SK-N-SH treated with all-trans-retinoic acid at 6 μM for 48 hours (cell line): ENCODE data around the gene IZUMO2.

Experiments
- ATAC-seq: fragments of 200-7000 bp; cut with Tn5 transposase; 3 replicates; pipeline ENCODE4 v1.9.1; 2020; ENCODE audit warnings: mild to moderate bottlenecking, moderate library complexity
- ARNTL ChIP-seq: fragments of 450-650 bp; formaldehyde crosslinking; IDR thresholded peaks from 2 replicates; pipeline ENCODE4 v1.5.0; 2020; ENCODE audit warnings: low read depth, mild to moderate bottlenecking, moderate library complexity, borderline replicate concordance
- BACH2 ChIP-seq: fragments of 250-450 bp; sonication (Bioruptor Pico); IDR thresholded peaks from 2 replicates; pipeline ENCODE4 v1.9.0; 2021; ENCODE audit warnings: mild to moderate bottlenecking, borderline replicate concordance
- CREB5 ChIP-seq: fragments of 250-450 bp; sonication (Bioruptor Pico); IDR thresholded peaks from 2 replicates; pipeline ENCODE4 v1.5.1; 2020; ENCODE audit warnings: low read depth, mild to moderate bottlenecking, moderate library complexity
- CSDC2 ChIP-seq: fragments of 250-450 bp; sonication (Bioruptor Pico); IDR thresholded peaks from 2 replicates; pipeline ENCODE4 v1.5.0; 2020; ENCODE audit warnings: mild to moderate bottlenecking, moderate library complexity
- CSRNP3 ChIP-seq: fragments of 250-450 bp; sonication (Bioruptor Pico); IDR thresholded peaks from 2 replicates; pipeline ENCODE4 v1.5.1; 2021; ENCODE audit warnings: mild to moderate bottlenecking, moderate library complexity
- ESRRG ChIP-seq: fragments of 250-450 bp; sonication (Bioruptor Pico); IDR thresholded peaks from 2 replicates; pipeline ENCODE4 v1.6.1; 2021; ENCODE audit warnings: mild to moderate bottlenecking
- GLIS3 ChIP-seq: fragments of 250-450 bp; sonication (Bioruptor Pico); IDR thresholded peaks from 2 replicates; pipeline ENCODE4 v1.5.0; 2020; ENCODE audit warnings: mild to moderate bottlenecking, moderate library complexity
- ISL1 ChIP-seq: fragments of 250-450 bp; sonication (Bioruptor Pico); IDR thresholded peaks from 2 replicates; pipeline ENCODE4 v2.1.2; 2022; ENCODE audit warnings: mild to moderate bottlenecking, moderate library complexity
- OSR1 ChIP-seq: fragments of 250-450 bp; sonication (Bioruptor Pico); IDR thresholded peaks from 2 replicates; pipeline ENCODE4 v1.8.0; 2022; ENCODE audit warnings: moderate library complexity, mild to moderate bottlenecking, inconsistent platforms
- PATZ1 ChIP-seq: fragments of 250-450 bp; sonication (Bioruptor Pico); IDR thresholded peaks from 2 replicates; pipeline ENCODE4 v1.8.0; 2020; ENCODE audit warnings: mild to moderate bottlenecking, moderate library complexity, borderline replicate concordance
- POU6F1 ChIP-seq: fragments of 250-450 bp; sonication (Bioruptor Pico); IDR thresholded peaks from 2 replicates; pipeline ENCODE4 v1.8.0; 2021; ENCODE audit warnings: low read depth, mild to moderate bottlenecking, moderate library complexity, borderline replicate concordance
- PPARA ChIP-seq: fragments of 250-450 bp; sonication (Bioruptor Pico); IDR thresholded peaks from 2 replicates; pipeline ENCODE4 v1.5.0; 2020; ENCODE audit warnings: mild to moderate bottlenecking, borderline replicate concordance
- RARB ChIP-seq: fragments of 250-450 bp; sonication (Bioruptor Pico); IDR thresholded peaks from 2 replicates; pipeline ENCODE4 v1.8.0; 2021; ENCODE audit warnings: mild to moderate bottlenecking, moderate library complexity
- SNAI2 ChIP-seq: fragments of 250-450 bp; sonication (Bioruptor Pico); IDR thresholded peaks from 2 replicates; pipeline ENCODE4 v1.5.0; 2020; ENCODE audit warnings: mild to moderate bottlenecking, moderate library complexity
- TCF4 ChIP-seq: fragments of 250-450 bp; sonication (Bioruptor Pico); IDR thresholded peaks from 2 replicates; pipeline ENCODE4 v1.8.0; 2021; ENCODE audit warnings: mild to moderate bottlenecking, moderate library complexity, borderline replicate concordance
- TOX ChIP-seq: fragments of 250-450 bp; sonication (Bioruptor Pico); IDR thresholded peaks from 2 replicates; pipeline ENCODE4 v1.8.0; 2021; ENCODE audit warnings: mild to moderate bottlenecking, moderate library complexity, borderline replicate concordance
- TSHZ2 ChIP-seq: fragments of 250-450 bp; sonication (Bioruptor Pico); IDR thresholded peaks from 2 replicates; pipeline ENCODE4 v1.5.0; 2020; ENCODE audit warnings: mild to moderate bottlenecking, moderate library complexity
- ZC3H10 ChIP-seq: fragments of 250-450 bp; sonication (Bioruptor Pico); IDR thresholded peaks from 2 replicates; pipeline ENCODE4 v1.5.1; 2021; ENCODE audit warnings: mild to moderate bottlenecking, moderate library complexity
- ZFP3 ChIP-seq: fragments of 250-450 bp; sonication (Bioruptor Pico); IDR thresholded peaks from 2 replicates; pipeline ENCODE4 v1.5.0; 2020; ENCODE audit warnings: mild to moderate bottlenecking, moderate library complexity
- ZFP30 ChIP-seq: fragments of 450-650 bp; formaldehyde crosslinking; IDR thresholded peaks from 2 replicates; pipeline ENCODE4 v1.5.0; 2022; ENCODE audit warnings: mild to moderate bottlenecking, moderate library complexity
- ZNF565 ChIP-seq: fragments of 450-650 bp; formaldehyde crosslinking; conservative IDR thresholded peaks from 2 replicates; pipeline ENCODE4 v1.5.0; 2020; ENCODE audit warnings: low read depth, mild to moderate bottlenecking, moderate library complexity
- ZNF70 ChIP-seq: fragments of 450-650 bp; formaldehyde crosslinking; IDR thresholded peaks from 2 replicates; pipeline ENCODE4 v1.5.0; 2020; ENCODE audit warnings: mild to moderate bottlenecking, moderate library complexity
- ZNF8 ChIP-seq: fragments of 450-650 bp; formaldehyde crosslinking; IDR thresholded peaks from 2 replicates; pipeline ENCODE4 v1.5.0; 2020; ENCODE audit warnings: mild to moderate bottlenecking, moderate library complexity

The IZUMO2 gene

GRCh38 chr19:50184196-50184595 is 21.1 kb upstream of the IZUMO2 start:
- ATAC-seq = no peak
- TF ChIP-seq PATZ1 (no peak), ESRRG (CRISPR knock-in tag) (no peak), POU6F1 (CRISPR knock-in tag) (no peak), RARB (CRISPR knock-in tag) (no peak), CREB5 (no peak), ZNF70 (no peak), ZFP30 (CRISPR knock-in tag) (no peak), ISL1 (CRISPR knock-in tag) (no peak), CSRNP3 (no peak), BACH2 (CRISPR knock-in tag) (no peak), GLIS3 (CRISPR knock-in tag) (no peak), CSDC2 (CRISPR knock-in tag) (no peak), OSR1 (no peak), ZNF565 (no peak), TCF4 (no peak), ZFP3 (CRISPR knock-in tag) (no peak)

GRCh38 chr19:50181121-50181520 is 18.0 kb upstream of the IZUMO2 start:
- ATAC-seq = no peak
- TF ChIP-seq ZC3H10 (CRISPR knock-in tag) = no peak
- no peak for TF ChIP-seq POU6F1 (CRISPR knock-in tag)
- no peak for TF ChIP-seq ESRRG (CRISPR knock-in tag)
- no peak for TF ChIP-seq TOX (CRISPR knock-in tag)
- no peak for TF ChIP-seq PATZ1
- TF ChIP-seq ARNTL (CRISPR knock-in tag) = no peak
- no peak for TF ChIP-seq CSRNP3
- no peak for TF ChIP-seq ZFP3 (CRISPR knock-in tag)
- TF ChIP-seq PPARA = no peak
- no peak for TF ChIP-seq ZNF70
- TF ChIP-seq RARB (CRISPR knock-in tag) = no peak
- no peak for TF ChIP-seq ISL1 (CRISPR knock-in tag)
- TF ChIP-seq ZNF8 (CRISPR knock-in tag) = no peak
- TF ChIP-seq SNAI2 (CRISPR knock-in tag) = no peak
- TF ChIP-seq CSDC2 (CRISPR knock-in tag) = no peak
- no peak for TF ChIP-seq CREB5
- no peak for TF ChIP-seq ZNF565
- TF ChIP-seq ZFP30 (CRISPR knock-in tag) = no peak
- TF ChIP-seq BACH2 (CRISPR knock-in tag) = no peak
- TF ChIP-seq TSHZ2 (CRISPR knock-in tag) = no peak
